LoVo (cell line): Measurements from ENCODE around the gene PPARGC1A.

ENCODE experiments used
- DNase-seq: peaks from one replicate; pipeline ENCODE4 v3.0.0-alpha.2; 2016; ENCODE audit warnings: low spot score

The PPARGC1A gene

DNA sequence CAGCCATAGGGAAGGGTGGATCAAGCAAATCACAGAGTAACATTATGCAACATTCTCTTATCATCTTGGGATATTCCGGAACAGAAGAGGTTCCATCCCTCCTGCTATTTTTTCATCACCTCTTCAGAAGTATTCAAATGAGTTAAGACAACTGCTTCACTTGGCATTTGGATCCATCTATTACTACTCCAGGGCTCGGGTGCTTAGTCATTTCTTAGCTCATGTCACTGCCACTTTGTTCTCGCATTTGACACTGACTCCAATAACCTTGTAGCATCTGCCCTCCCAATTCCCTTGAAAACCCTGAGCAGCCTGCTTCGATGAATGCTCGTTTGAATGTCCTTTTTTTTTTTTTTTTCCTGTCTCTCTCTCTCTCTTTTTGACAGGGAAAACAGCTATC is 114.9 kb downstream of the PPARGC1A start:
- no peak for DNase-seq

GRCh38 chr4:23773884-23774636 is 115.8 kb downstream of the PPARGC1A start:
- DNase-seq: no peak

DNA sequence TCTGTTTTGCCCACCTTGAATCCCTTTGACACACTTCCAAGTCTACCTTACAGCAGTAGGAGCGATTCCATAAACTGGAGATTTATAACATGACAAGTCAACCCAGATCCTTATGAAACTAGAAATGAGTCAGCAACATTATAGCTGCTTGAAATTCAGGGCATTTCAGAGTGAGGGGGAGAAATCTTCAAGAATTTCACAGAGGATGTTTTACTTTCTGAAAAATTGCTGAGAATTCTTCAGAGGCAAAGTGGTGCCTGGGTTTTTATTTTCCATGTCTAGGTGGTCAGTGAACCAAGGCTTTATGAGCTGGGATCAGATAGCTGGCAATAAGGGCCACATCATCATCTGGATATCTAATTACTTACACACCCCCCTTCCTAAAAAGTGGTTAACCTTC is 119.8 kb downstream of the PPARGC1A start:
- DNase-seq: no peak

- no peak for DNase-seq
Observed at GRCh38 chr4:23769406-23769805, 120.4 kb downstream of the PPARGC1A start.

DNA sequence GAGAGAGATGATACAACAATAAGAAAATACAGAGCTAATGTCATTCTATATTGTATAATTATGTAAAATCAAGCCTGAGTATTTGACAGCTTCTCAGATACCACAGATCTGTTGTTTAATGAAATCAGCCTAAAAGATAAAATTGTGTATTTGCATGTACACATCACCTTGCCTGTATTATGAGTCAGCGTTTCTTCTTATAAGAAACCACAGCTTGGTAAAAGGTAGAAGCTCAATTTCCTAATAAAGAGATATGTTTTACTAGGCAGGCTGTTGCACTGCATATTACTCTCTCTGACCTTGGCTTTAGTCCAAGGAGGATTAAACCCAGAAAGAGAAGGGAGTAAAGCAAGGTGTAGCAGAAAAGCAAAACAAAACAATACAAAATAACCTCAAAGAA is 121.3 kb downstream of the PPARGC1A start:
- no peak for DNase-seq

DNA sequence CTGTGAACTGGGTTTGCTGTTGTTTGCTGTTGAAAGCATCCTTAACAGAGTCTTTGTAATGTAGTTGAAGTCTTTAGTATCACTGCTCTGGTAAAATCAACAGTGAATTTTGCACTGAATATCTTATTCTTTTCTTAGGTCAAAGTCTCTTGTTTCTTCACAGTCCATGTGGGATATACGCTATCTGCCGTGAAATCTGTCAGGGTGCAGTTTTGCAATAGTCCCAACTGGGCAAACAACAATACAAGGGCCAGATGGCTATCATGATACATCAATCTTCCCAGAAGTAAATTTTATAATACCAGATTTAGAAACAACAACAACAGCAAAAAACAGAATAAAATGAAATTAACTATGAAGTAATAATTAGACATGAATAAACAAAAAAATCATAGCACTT is 123.5 kb downstream of the PPARGC1A start:
- no peak for DNase-seq

DNA sequence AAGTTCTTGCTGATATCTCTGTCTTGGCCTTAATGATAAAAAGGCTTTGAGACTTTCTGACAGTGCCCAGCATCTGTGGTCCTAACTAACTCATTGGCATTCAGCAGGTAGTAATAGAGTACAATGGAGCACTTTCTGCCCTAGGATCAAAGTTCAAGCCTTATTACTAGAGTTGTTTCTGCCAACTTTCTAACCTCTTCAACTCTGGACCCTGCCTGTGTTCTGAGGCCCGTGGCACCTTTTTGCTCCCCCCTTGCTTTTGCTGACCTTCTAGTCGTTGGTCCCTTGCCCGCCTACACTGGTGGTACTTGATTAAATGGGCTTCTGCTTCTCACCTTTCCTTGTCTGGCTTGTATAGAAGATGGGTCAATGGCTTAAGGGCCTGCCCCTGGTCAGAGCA is 126.3 kb downstream of the PPARGC1A start:
- DNase-seq: no peak

- no peak for DNase-seq
Observed at GRCh38 chr4:23762551-23762950, 127.3 kb downstream of the PPARGC1A start.

- DNase-seq: no peak
Observed at GRCh38 chr4:23759066-23759465, 130.8 kb downstream of the PPARGC1A start.

GRCh38 chr4:23754688-23755087 is 135.2 kb downstream of the PPARGC1A start:
- no peak for DNase-seq

- no peak for DNase-seq
Observed at GRCh38 chr4:23750125-23750524, 139.7 kb downstream of the PPARGC1A start.

GRCh38 chr4:23747281-23747735 is 142.5 kb downstream of the PPARGC1A start:
- no peak for DNase-seq

- DNase-seq: no peak
Observed at GRCh38 chr4:23746672-23747071, 143.2 kb downstream of the PPARGC1A start.

DNA sequence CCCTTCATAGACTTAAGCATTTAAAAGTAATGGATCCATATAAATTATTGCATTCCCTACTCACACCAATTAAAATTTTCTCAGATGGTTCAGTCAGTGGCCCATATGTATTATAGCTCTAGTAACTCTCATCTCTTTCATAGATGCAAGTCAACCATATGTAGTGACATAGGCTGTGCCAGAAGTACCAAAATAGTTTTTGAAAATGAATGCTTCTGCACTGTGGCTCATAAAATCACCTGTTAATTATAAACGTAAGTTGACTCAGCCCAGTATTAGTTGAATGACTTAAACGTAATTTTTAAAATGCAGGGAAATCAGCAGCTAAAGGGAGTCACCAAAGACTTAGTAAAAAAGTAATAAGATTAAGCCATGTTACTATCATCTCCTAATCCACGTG is 143.8 kb downstream of the PPARGC1A start:
- DNase-seq: no peak

DNA sequence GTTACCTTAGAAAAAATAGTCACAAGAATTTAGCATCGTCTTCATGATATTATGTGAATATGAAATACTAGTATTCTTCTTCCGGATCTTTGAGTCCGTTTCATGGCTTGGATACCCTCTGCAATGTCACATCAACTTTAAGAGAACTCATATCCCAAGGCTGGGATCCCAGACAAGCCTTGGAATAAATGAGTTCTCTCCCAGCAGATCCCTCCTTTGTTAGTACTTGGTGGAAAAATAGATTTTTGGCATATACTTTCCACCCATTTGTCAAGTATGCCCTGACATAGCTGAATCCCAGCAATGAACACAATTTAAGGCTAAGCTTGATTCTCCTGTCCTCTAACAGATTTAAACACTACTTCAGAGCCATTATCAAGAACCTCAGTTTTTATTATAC is 144.5 kb downstream of the PPARGC1A start:
- no peak for DNase-seq
